Left lung (tissue), 10 donors: Measurements from ENCODE around the gene DKK3. TPM values are rescaled to one million over a fixed set of nuclear protein-coding genes. Genes with fewer than 3 reads are reported as not detected.

Experiments
- ATAC-seq: fragments of 200-7000 bp; cut with Tn5 transposase; one replicate; pipeline ENCODE4 v1.9.1; 2020; ENCODE audit warnings: moderate library complexity
- DNase-seq, 4 donors: peaks; one replicate each; pipeline ENCODE4 v3.0.0-alpha.2; 2013 to 2020
- H3K27ac ChIP-seq, 2 donors: fragments of 200-600 bp; sonication (generic) in 1 of 2; one replicate each; pipeline versions ENCODE4 v1.5.0 to v1.8.0; 2020 to 2021
- H3K27me3 ChIP-seq, 2 donors: fragments of 200-600 bp; sonication (generic) in 1 of 2; one replicate each; pipeline versions ENCODE4 v1.5.0 to v1.8.0; 2020 to 2021
- H3K36me3 ChIP-seq, 2 donors: fragments of 200-600 bp; sonication (generic) in 1 of 2; one replicate each; pipeline versions ENCODE4 v1.5.0 to v1.8.0; 2020 to 2021
- H3K4me1 ChIP-seq, 2 donors: fragments of 200-600 bp; one replicate each; pipeline ENCODE4 v1.8.0; 2021
- H3K4me3 ChIP-seq, 2 donors: fragments of 200-600 bp; sonication (generic) in 1 of 2; one replicate each; pipeline versions ENCODE4 v1.5.0 to v1.8.0; 2020 to 2021; ENCODE audit warnings: mild to moderate bottlenecking in 1 of 2
- H3K9me3 ChIP-seq, 2 donors: fragments of 200-600 bp; sonication (generic) in 1 of 2; one replicate each; pipeline versions ENCODE4 v1.5.0 to v1.8.0; 2020 to 2021
- CTCF ChIP-seq, 2 donors: fragments of 200-600 bp; sonication (generic) in 1 of 2; IDR thresholded peaks; one replicate each; pipeline versions ENCODE4 v1.5.0 to v1.8.0; 2021; ENCODE audit warnings: antibody characterized with exemption in 2 of 2
- intact Hi-C, 2 donors: fragments of 100-400 bp; cut with DNase I; formaldehyde crosslinking; loops; one replicate each; pipeline versions ENCODE4 v1.11.2 to v1.14.2; 2022
- polyA plus RNA-seq, 6 donors: library from polyadenylated mRNA; unstranded; fragments of 120-200 nt; gene quantifications; one replicate each; pipeline ENCODE4 v1.2.1, GENCODE V29; 2013; ENCODE audit not compliant: insufficient read length in 6 of 6
- total RNA-seq, 2 donors: library from RNA; stranded (reverse); fragmentation: NEBNext Ultra II Directional; extraction: Animal tissue kit (Norgen Biotek cat#: 25700); gene quantifications; one replicate each; pipeline ENCODE4 v1.2.1, GENCODE V29; 2021
- donor health status: DM: no; HTN: yes; CAD: no.
- donor health status: DM: no; HTN: no; CAD: no.

DKK3 gene
- total and polyA plus RNA-seq, 8 donors = 122 to 198 (median 167) TPM

- Histone ChIP-seq H3K9me3 (no peaks in the 10 kb centered on the region), H3K4me1 (peaks cover 0 to 6% of the 10 kb centered on the region in 2 donors), H3K27ac (no peak overlapping the region), H3K36me3 (no peaks in the 10 kb centered on the region), H3K4me3 (no peak overlapping the region), H3K27me3 (no peaks in the 10 kb centered on the region)
- DNase-seq (no peak), ATAC-seq (no peak)
- no peak for TF ChIP-seq CTCF (IDR thresholded peaks at IDR 0.05)
- intact Hi-C loops = no loop called here
Measured at GRCh38 chr11:11985954-11986949, 22.2 kb downstream of the DKK3 start.

- H3K27ac ChIP-seq = no peak overlapping the region
- no peaks in the 10 kb centered on the region for H3K9me3 ChIP-seq
- ATAC-seq (no peak), DNase-seq (no peak)
- intact Hi-C loops = no loop called here
- peaks cover 0 to 8% of the 10 kb centered on the region in 2 donors for H3K4me1 ChIP-seq
- H3K36me3 ChIP-seq = no peaks in the 10 kb centered on the region
- H3K27me3 ChIP-seq = no peaks in the 10 kb centered on the region
- no peak for TF ChIP-seq CTCF (IDR thresholded peaks at IDR 0.05)
- no peak overlapping the region for H3K4me3 ChIP-seq
Measured at GRCh38 chr11:11985016-11985715, 23.3 kb downstream of the DKK3 start.

- no peak for TF ChIP-seq CTCF (IDR thresholded peaks at IDR 0.05)
- intact Hi-C loops = no loop called here
- H3K4me3 ChIP-seq = no peak overlapping the region
- H3K4me1 ChIP-seq = peaks cover 5 to 14% of the 10 kb centered on the region in 2 donors
- no peak for DNase-seq
- no peak for ATAC-seq
- no peak overlapping the region for H3K27ac ChIP-seq
- H3K9me3 ChIP-seq = no peaks in the 10 kb centered on the region
- H3K27me3 ChIP-seq = no peaks in the 10 kb centered on the region
- no peaks in the 10 kb centered on the region for H3K36me3 ChIP-seq
Measured at GRCh38 chr11:11984563-11984962, 23.9 kb downstream of the DKK3 start.

GRCh38 chr11:11983427-11983826 is 25.0 kb downstream of the DKK3 start:
- intact Hi-C loops = no loop called here
- DNase-seq (no peak), ATAC-seq (no peak)
- no peak for TF ChIP-seq CTCF (IDR thresholded peaks at IDR 0.05)
- Histone ChIP-seq H3K4me1 (peaks cover 17 to 21% of the 10 kb centered on the region in 2 donors), H3K27ac (no peak overlapping the region), H3K9me3 (no peaks in the 10 kb centered on the region), H3K27me3 (no peaks in the 10 kb centered on the region), H3K36me3 (no peaks in the 10 kb centered on the region), H3K4me3 (no peak overlapping the region)

GRCh38 chr11:11982975-11983374 is 25.5 kb downstream of the DKK3 start:
- H3K27me3 ChIP-seq = no peaks in the 10 kb centered on the region
- no peaks in the 10 kb centered on the region for H3K9me3 ChIP-seq
- ATAC-seq = no peak
- H3K27ac ChIP-seq = no peak overlapping the region
- no peak for TF ChIP-seq CTCF (IDR thresholded peaks at IDR 0.05)
- peaks cover 20 to 21% of the 10 kb centered on the region in 2 donors for H3K4me1 ChIP-seq
- no peaks in the 10 kb centered on the region for H3K36me3 ChIP-seq
- no peak for DNase-seq
- intact Hi-C loops = no loop called here
- no peak overlapping the region for H3K4me3 ChIP-seq
